ENCODE results near the gene ZFP91.

- TF ChIP-seq, protein P1, sequence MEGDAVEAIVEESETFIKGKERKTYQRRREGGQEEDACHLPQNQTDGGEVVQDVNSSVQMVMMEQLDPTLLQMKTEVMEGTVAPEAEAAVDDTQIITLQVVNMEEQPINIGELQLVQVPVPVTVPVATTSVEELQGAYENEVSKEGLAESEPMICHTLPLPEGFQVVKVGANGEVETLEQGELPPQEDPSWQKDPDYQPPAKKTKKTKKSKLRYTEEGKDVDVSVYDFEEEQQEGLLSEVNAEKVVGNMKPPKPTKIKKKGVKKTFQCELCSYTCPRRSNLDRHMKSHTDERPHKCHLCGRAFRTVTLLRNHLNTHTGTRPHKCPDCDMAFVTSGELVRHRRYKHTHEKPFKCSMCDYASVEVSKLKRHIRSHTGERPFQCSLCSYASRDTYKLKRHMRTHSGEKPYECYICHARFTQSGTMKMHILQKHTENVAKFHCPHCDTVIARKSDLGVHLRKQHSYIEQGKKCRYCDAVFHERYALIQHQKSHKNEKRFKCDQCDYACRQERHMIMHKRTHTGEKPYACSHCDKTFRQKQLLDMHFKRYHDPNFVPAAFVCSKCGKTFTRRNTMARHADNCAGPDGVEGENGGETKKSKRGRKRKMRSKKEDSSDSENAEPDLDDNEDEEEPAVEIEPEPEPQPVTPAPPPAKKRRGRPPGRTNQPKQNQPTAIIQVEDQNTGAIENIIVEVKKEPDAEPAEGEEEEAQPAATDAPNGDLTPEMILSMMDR (IDR thresholded peaks at IDR 0.05; ENCODE audit: poor library complexity, severe bottlenecking) = no peak
- no peak for TF ChIP-seq RAD21 (conservative IDR thresholded peaks at IDR 0.05)
Observed at GRCh38 chr11:58561394-58562098, 17.3 kb upstream of the ZFP91 start.

All from neural cell (in vitro differentiated cells).